ENCODE data around the gene YIPF1. TPM values are rescaled to one million over a fixed set of nuclear protein-coding genes. Genes with fewer than 3 reads are reported as not detected.

The YIPF1 gene
- total RNA-seq, 2 donors from 2014 or later: 30.4 to 35.3 TPM

GRCh38 chr1:53837924-53838653 lies 51.5 kb downstream of the YIPF1 start, which contains the start of gene NDC1:
Gene NDC1, minus strand, starts transcription at chr1:53838296. Its CDS starts 35 bp downstream, at chr1:53838261.
- no peaks in the 10 kb centered on the region for H3K9me3 ChIP-seq
- peak within 1 kb of the TSS; percentile 86 to 92 for H3K9ac ChIP-seq (ENCODE audit: low read depth in 2 of 2, low read length in 2 of 2)
- H3K36me3 ChIP-seq: no peaks in the 10 kb centered on the region
- TF ChIP-seq CTCF (IDR thresholded peaks at IDR 0.05): no peak
- H3K27ac ChIP-seq: peak within 1 kb of the TSS; percentile 97
- DNase-seq: peak; percentile 96
- no peaks in the 10 kb centered on the region for H3K27me3 ChIP-seq
- H3K4me1 ChIP-seq: peaks cover 2% of the 10 kb centered on the region
- peak within 1 kb of the TSS; percentile 96 for H3K4me3 ChIP-seq
- intact Hi-C loops (cut with DNase I): no loop called here

- Histone ChIP-seq H3K27ac (peak overlapping the region; percentile 97), H3K9me3 (no peaks in the 10 kb centered on the region), H3K27me3 (no peaks in the 10 kb centered on the region), H3K4me1 (peaks cover 2% of the 10 kb centered on the region), H3K4me3 (peak overlapping the region; percentile 96), H3K36me3 (no peaks in the 10 kb centered on the region), H3K9ac (ENCODE audit: low read depth in 2 of 2, low read length in 2 of 2) (peak overlapping the region; percentile 86 to 92)
- no peak for TF ChIP-seq CTCF (IDR thresholded peaks at IDR 0.05)
- no peak for DNase-seq
- intact Hi-C loops (cut with DNase I): no loop called here
Measured at GRCh38 chr1:53837646-53837923, 52.0 kb downstream of the YIPF1 start.

GRCh38 chr1:53835491-53835890 lies 54.1 kb downstream of the YIPF1 start:
- Histone ChIP-seq H3K27ac (no peak overlapping the region), H3K36me3 (no peaks in the 10 kb centered on the region), H3K4me1 (peaks cover 2% of the 10 kb centered on the region), H3K27me3 (no peaks in the 10 kb centered on the region), H3K4me3 (no peak overlapping the region), H3K9ac (ENCODE audit: low read depth in 2 of 2, low read length in 2 of 2) (no peak overlapping the region), H3K9me3 (no peaks in the 10 kb centered on the region)
- no peak for DNase-seq
- intact Hi-C loops (cut with DNase I): no loop called here
- no peak for TF ChIP-seq CTCF (IDR thresholded peaks at IDR 0.05)

- peaks cover 2% of the 10 kb centered on the region for H3K4me1 ChIP-seq
- no peak for TF ChIP-seq CTCF (IDR thresholded peaks at IDR 0.05)
- intact Hi-C loops (cut with DNase I): no loop called here
Measured at GRCh38 chr1:53834776-53835175, 54.8 kb downstream of the YIPF1 start.

GRCh38 chr1:53833393-53833792 lies 56.2 kb downstream of the YIPF1 start:
- Histone ChIP-seq H3K4me1 (peaks cover 2% of the 10 kb centered on the region), H3K27ac (no peak overlapping the region), H3K27me3 (no peaks in the 10 kb centered on the region), H3K9ac (ENCODE audit: low read depth in 2 of 2, low read length in 2 of 2) (no peak overlapping the region), H3K36me3 (no peaks in the 10 kb centered on the region), H3K9me3 (no peaks in the 10 kb centered on the region), H3K4me3 (no peak overlapping the region)
- intact Hi-C loops (cut with DNase I): no loop called here
- no peak for DNase-seq
- TF ChIP-seq CTCF (IDR thresholded peaks at IDR 0.05): no peak

More at GRCh38 chr1:53834776-53835175, 54.8 kb downstream of the YIPF1 start:
- no peak overlapping the region for H3K9ac ChIP-seq (ENCODE audit: low read depth in 2 of 2, low read length in 2 of 2)
- no peaks in the 10 kb centered on the region for H3K27me3 ChIP-seq
- H3K27ac ChIP-seq: no peak overlapping the region
- H3K36me3 ChIP-seq: no peaks in the 10 kb centered on the region
- H3K4me3 ChIP-seq: no peak overlapping the region
- H3K9me3 ChIP-seq: no peaks in the 10 kb centered on the region
- DNase-seq: no peak
